CD4-positive, alpha-beta T cell (primary cell): ENCODE results near the gene RASA2. TPM values are rescaled to one million over a fixed set of nuclear protein-coding genes. Genes with fewer than 3 reads are reported as not detected.
"Not testable (repeated sequence)": the region's sequence is repeated elsewhere in the genome, so short reads cannot be mapped to it uniquely, and the experiment has no call there.

Source experiments
- ATAC-seq: fragments of 200-7000 bp; cut with Tn5 transposase; one replicate; pipeline ENCODE4 v1.10.0; 2022; ENCODE audit warnings: mild to moderate bottlenecking; ENCODE audit not compliant: poor library complexity
- CTCF ChIA-PET: fragments of 350-600 bp; sonication (Branson Sonifier 250); formaldehyde crosslinking; loops from one replicate; lab custom pipeline; 2021; ENCODE audit warnings: antibody characterized with exemption, inconsistent platforms; lab: Charles Lee
- POLR2A ChIA-PET: fragments of 350-600 bp; sonication (Branson Sonifier 250); formaldehyde crosslinking; loops from one replicate; lab custom pipeline; 2021; ENCODE audit warnings: antibody characterized with exemption, inconsistent platforms; lab: Charles Lee
- DNase-seq, 14 experiments: peaks; one replicate each; pipeline ENCODE4 v3.0.0-alpha.2; 2013 to 2020; ENCODE audit warnings: mixed read lengths in 2 of 14
- H3K27ac ChIP-seq, 2 donors: one replicate each; pipeline versions ENCODE4 v1.5.1 to v1.7.0; 2013; ENCODE audit warnings: low read length in 2 of 2, low read depth in 1 of 2, mild to moderate bottlenecking in 1 of 2
- H3K27me3 ChIP-seq, 2 experiments: 1 replicate in 1 of 2; 2 replicates in 1 of 2; pipeline versions ENCODE4 v1.6.1 to v1.7.0; 2013; ENCODE audit warnings: low read length in 2 of 2, control low read depth in 1 of 2, mild to moderate bottlenecking in 1 of 2, moderate library complexity in 1 of 2; ENCODE audit not compliant: insufficient read depth in 2 of 2, control insufficient read depth in 1 of 2
- H3K36me3 ChIP-seq: one replicate; pipeline ENCODE4 v1.6.1; 2013; ENCODE audit warnings: low read length, control low read depth; ENCODE audit not compliant: insufficient read depth
- H3K4me1 ChIP-seq: one replicate; pipeline ENCODE4 v1.6.1; 2013; ENCODE audit warnings: low read length, control low read depth; ENCODE audit not compliant: insufficient read depth
- H3K4me3 ChIP-seq: one replicate; pipeline ENCODE4 v1.5.1; 2013; ENCODE audit warnings: mild to moderate bottlenecking, low read length, moderate library complexity
- H3K9me3 ChIP-seq, 2 experiments: 1 replicate in 1 of 2; 2 replicates in 1 of 2; pipeline versions ENCODE4 v1.6.1 to v1.7.0; 2013; ENCODE audit warnings: low read length in 2 of 2, mild to moderate bottlenecking in 2 of 2, control low read depth in 1 of 2, moderate library complexity in 1 of 2; ENCODE audit not compliant: control insufficient read depth in 1 of 2, insufficient read depth in 1 of 2
- H3K27ac Mint-ChIP-seq: one replicate; pipeline ENCODE4 v1.8.0; 2020; ENCODE audit warnings: mixed read lengths
- H3K27me3 Mint-ChIP-seq: one replicate; pipeline ENCODE4 v1.8.0; 2021; ENCODE audit warnings: mixed read lengths
- H3K36me3 Mint-ChIP-seq: one replicate; pipeline ENCODE4 v1.8.0; 2021; ENCODE audit warnings: low read depth, mixed read lengths
- H3K4me1 Mint-ChIP-seq: one replicate; pipeline ENCODE4 v1.8.0; 2021; ENCODE audit warnings: low read depth, mixed read lengths
- H3K4me3 Mint-ChIP-seq: one replicate; pipeline ENCODE4 v1.8.0; 2020; ENCODE audit warnings: mild to moderate bottlenecking, mixed read lengths
- H3K9me3 Mint-ChIP-seq: one replicate; pipeline ENCODE4 v1.8.0; 2020; ENCODE audit warnings: mixed read lengths
- intact Hi-C, 2 experiments: fragments of 100-400 bp; cut with DNase I in 1 of 2; cut with micrococcal nuclease in 1 of 2; formaldehyde crosslinking; loops; one replicate each; pipeline versions ENCODE4 v1.15.1 to v1.9.0; 2023 to 2025; cut with DNase I, micrococcal nuclease
- total RNA-seq, 174 experiments: library from RNA in 2 of 174; stranded (reverse) in 2 of 174; gene quantifications; one replicate each; pipeline ENCODE4 v1.2.3 and lab custom pipeline; 2021 to 2026
- TF ChIP-seq, protein P1 (sequence below): fragments of 200-600 bp; IDR thresholded peaks from one replicate; pipeline ENCODE4 v1.8.0; 2022; ENCODE audit warnings: antibody characterized with exemption, mild to moderate bottlenecking

Gene RASA2
- total RNA-seq, 2 experiments from 2014 or later, result 96.1 to 96.4 TPM

DNA sequence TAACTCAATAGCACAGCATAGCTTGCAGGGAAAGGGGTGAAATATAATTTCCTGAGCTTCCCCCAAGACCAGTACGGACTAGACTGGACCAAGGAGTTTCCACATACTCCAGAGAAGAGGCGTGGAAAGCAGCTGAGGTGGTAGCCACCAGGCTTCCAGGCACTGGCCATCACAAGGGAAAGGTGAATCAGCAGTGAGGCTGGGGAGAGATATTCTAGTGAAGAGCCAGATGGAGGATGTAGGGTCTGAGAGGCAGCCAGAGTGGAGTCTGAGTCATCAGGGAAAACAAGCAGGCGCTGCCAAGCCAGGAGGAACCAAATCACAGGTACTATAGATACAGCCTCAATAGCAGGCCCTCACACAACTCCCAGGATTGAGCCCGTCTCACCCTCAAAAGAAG is 9.6 kb upstream of the RASA2 start:
- Histone ChIP-seq H3K9me3 (no peaks in the 10 kb centered on the region), H3K27me3 (no peaks in the 10 kb centered on the region), H3K36me3 (no peaks in the 10 kb centered on the region), H3K4me3 (no peak overlapping the region), H3K27ac (no peak overlapping the region), H3K4me1 (peaks cover 19% of the 10 kb centered on the region)
- ChIA-PET POLR2A (no interaction called here), CTCF (interaction anchor here (1.2 to 1.8 kb wide), 2 partner anchors 77 to 84 kb away, joined by 4 to 9 read pairs; no protein-coding TSS in a partner anchor)
- no peak overlapping the region for H3K27ac Mint-ChIP-seq
- intact Hi-C loops, result no loop called here
- H3K27me3 Mint-ChIP-seq, result no peaks in the 10 kb centered on the region
- peaks cover 49% of the 10 kb centered on the region for H3K4me1 Mint-ChIP-seq
- no peak overlapping the region for H3K4me3 Mint-ChIP-seq
- no peak for DNase-seq
- H3K36me3 Mint-ChIP-seq, result no peaks in the 10 kb centered on the region
- no peak for ATAC-seq
- TF ChIP-seq, protein P1, sequence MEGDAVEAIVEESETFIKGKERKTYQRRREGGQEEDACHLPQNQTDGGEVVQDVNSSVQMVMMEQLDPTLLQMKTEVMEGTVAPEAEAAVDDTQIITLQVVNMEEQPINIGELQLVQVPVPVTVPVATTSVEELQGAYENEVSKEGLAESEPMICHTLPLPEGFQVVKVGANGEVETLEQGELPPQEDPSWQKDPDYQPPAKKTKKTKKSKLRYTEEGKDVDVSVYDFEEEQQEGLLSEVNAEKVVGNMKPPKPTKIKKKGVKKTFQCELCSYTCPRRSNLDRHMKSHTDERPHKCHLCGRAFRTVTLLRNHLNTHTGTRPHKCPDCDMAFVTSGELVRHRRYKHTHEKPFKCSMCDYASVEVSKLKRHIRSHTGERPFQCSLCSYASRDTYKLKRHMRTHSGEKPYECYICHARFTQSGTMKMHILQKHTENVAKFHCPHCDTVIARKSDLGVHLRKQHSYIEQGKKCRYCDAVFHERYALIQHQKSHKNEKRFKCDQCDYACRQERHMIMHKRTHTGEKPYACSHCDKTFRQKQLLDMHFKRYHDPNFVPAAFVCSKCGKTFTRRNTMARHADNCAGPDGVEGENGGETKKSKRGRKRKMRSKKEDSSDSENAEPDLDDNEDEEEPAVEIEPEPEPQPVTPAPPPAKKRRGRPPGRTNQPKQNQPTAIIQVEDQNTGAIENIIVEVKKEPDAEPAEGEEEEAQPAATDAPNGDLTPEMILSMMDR, result no peak
- H3K9me3 Mint-ChIP-seq, result no peaks in the 10 kb centered on the region

DNA sequence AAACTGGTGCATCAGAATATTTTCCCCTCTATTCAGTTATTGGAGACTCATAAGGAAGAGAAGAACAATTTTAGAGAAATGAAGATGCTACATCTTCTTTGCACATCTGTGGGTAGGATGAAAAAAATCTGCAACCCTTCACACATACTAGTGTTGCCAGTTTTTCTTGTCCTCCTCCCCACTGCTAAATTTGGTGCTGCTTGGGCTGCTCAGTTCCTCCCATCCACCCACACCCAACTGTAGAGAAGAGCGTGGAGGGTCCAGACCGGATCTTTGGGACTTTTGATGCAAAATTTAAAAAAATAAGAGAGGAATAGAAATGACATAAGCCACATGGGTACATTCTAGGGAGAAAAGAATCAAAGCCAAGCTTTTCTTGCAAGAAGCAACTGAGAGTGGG is 8.7 kb upstream of the RASA2 start:
- CTCF ChIA-PET, result interaction anchor here (1.4 kb wide), 1 partner anchor 18 kb away, joined by 7 read pairs; no protein-coding TSS in a partner anchor
- Mint-ChIP-seq H3K27ac (no peak overlapping the region), H3K36me3 (no peaks in the 10 kb centered on the region), H3K27me3 (no peaks in the 10 kb centered on the region), H3K4me1 (peaks cover 49% of the 10 kb centered on the region), H3K9me3 (no peaks in the 10 kb centered on the region), H3K4me3 (no peak overlapping the region)
- POLR2A ChIA-PET, result interaction anchor here (0.6 kb wide), 1 partner anchor 302 kb away, joined by 3 read pairs; no protein-coding TSS in a partner anchor
- peaks cover 19% of the 10 kb centered on the region for H3K4me1 ChIP-seq
- TF ChIP-seq, protein P1, result no peak
- no peaks in the 10 kb centered on the region for H3K9me3 ChIP-seq
- H3K36me3 ChIP-seq, result no peaks in the 10 kb centered on the region
- ATAC-seq, result no peak
- no peaks in the 10 kb centered on the region for H3K27me3 ChIP-seq
- no peak for DNase-seq
- intact Hi-C loops, result no loop called here
- H3K27ac ChIP-seq, result no peak overlapping the region
- no peak overlapping the region for H3K4me3 ChIP-seq

DNA sequence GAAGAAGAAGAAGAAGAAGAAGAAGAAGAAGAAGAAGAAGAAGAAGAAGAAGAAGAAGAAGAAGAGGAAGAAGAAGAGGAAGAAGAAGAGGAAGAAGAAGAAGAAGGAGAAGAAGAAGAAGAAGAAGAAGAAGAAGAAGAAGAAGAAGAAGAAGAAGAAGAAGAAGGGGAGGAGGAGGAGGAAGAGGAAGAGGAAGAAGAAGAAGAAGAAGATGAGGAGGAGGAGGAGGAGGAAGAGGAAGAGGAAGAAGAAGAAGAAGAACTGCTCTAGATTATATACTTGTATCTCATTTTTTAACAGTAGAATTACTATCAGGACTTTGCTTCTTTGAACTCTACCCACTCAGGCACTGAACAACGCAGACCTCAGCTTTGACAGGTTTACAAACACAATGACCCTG is 8.0 kb upstream of the RASA2 start:
- intact Hi-C loops, result not testable (repeated sequence)

More for the DNA sequence above, 8.0 kb upstream of the RASA2 start:
- H3K9me3 Mint-ChIP-seq, DNase-seq, H3K4me3 Mint-ChIP-seq, H3K27me3 Mint-ChIP-seq, H3K27ac Mint-ChIP-seq, H3K4me3 ChIP-seq, H3K36me3 Mint-ChIP-seq, H3K27me3 ChIP-seq, H3K27ac ChIP-seq, H3K9me3 ChIP-seq, H3K36me3 ChIP-seq, ATAC-seq: not testable (repeated sequence)
- peaks cover 49% of the 10 kb centered on the region for H3K4me1 Mint-ChIP-seq
- ChIA-PET CTCF (interaction anchor here (1.4 kb wide), 1 partner anchor 19 kb away, joined by 7 read pairs; no protein-coding TSS in a partner anchor), POLR2A (interaction anchor here (0.6 kb wide), 1 partner anchor 303 kb away, joined by 3 read pairs; no protein-coding TSS in a partner anchor)
- H3K4me1 ChIP-seq, result peaks cover 19% of the 10 kb centered on the region
